ENCODE results near the gene MYMX.

The MYMX gene

GRCh38 chr6:44249082-44249748 is 32.5 kb downstream of the MYMX start:
- DNase-seq (ENCODE audit: low read depth in 2 of 3, low spot score in 2 of 3) = no peak

- no peak for DNase-seq (ENCODE audit: low read depth in 2 of 3, low spot score in 2 of 3)
Observed at GRCh38 chr6:44250067-44250717, 33.5 kb downstream of the MYMX start.

- no peak for DNase-seq (ENCODE audit: low read depth in 2 of 3, low spot score in 2 of 3)
Observed at GRCh38 chr6:44250718-44251123, 34.0 kb downstream of the MYMX start.

GRCh38 chr6:44251576-44252524 is 35.1 kb downstream of the MYMX start:
- DNase-seq (ENCODE audit: low read depth in 2 of 3, low spot score in 2 of 3) = no peak

- DNase-seq (ENCODE audit: low read depth in 2 of 3, low spot score in 2 of 3) = no peak
Observed at GRCh38 chr6:44253307-44254101, 36.8 kb downstream of the MYMX start.

GRCh38 chr6:44254191-44255104 is 37.7 kb downstream of the MYMX start:
- no peak for DNase-seq (ENCODE audit: low read depth in 2 of 3, low spot score in 2 of 3)

GRCh38 chr6:44255105-44255808 is 38.5 kb downstream of the MYMX start:
- DNase-seq (ENCODE audit: low read depth in 2 of 3, low spot score in 2 of 3) = no peak

GRCh38 chr6:44255871-44256774 is 39.4 kb downstream of the MYMX start:
- no peak for DNase-seq (ENCODE audit: low read depth in 2 of 3, low spot score in 2 of 3)

GRCh38 chr6:44256775-44257024 is 40.0 kb downstream of the MYMX start:
- DNase-seq (ENCODE audit: low read depth in 2 of 3, low spot score in 2 of 3) = no peak

- DNase-seq (ENCODE audit: low read depth in 2 of 3, low spot score in 2 of 3) = no peak
Observed at GRCh38 chr6:44257025-44257752, 40.5 kb downstream of the MYMX start, which contains the start of gene SLC35B2. Gene SLC35B2, minus strand, starts transcription at chr6:44257528. Its CDS starts 118 bp downstream, at chr6:44257410.

- no peak for DNase-seq (ENCODE audit: low read depth in 2 of 3, low spot score in 2 of 3)
Observed at GRCh38 chr6:44257753-44258324, 41.1 kb downstream of the MYMX start.

GRCh38 chr6:44258325-44258863 is 41.7 kb downstream of the MYMX start:
- DNase-seq (ENCODE audit: low read depth in 2 of 3, low spot score in 2 of 3) = no peak

- no peak for DNase-seq (ENCODE audit: low read depth in 2 of 3, low spot score in 2 of 3)
Observed at GRCh38 chr6:44258921-44259320, 42.2 kb downstream of the MYMX start.

GRCh38 chr6:44260011-44260410 is 43.3 kb downstream of the MYMX start:
- no peak for DNase-seq (ENCODE audit: low read depth in 2 of 3, low spot score in 2 of 3)

GRCh38 chr6:44260451-44261297 is 43.9 kb downstream of the MYMX start:
- DNase-seq (ENCODE audit: low read depth in 2 of 3, low spot score in 2 of 3) = no peak

GRCh38 chr6:44261581-44261980 is 44.9 kb downstream of the MYMX start:
- DNase-seq (ENCODE audit: low read depth in 2 of 3, low spot score in 2 of 3) = no peak
